Hepatocyte (in vitro differentiated cells): ENCODE measurements around the gene SNCA. TPM values are rescaled to one million over a fixed set of nuclear protein-coding genes. Genes with fewer than 3 reads are reported as not detected.

Experiments
- DNase-seq: peaks from one replicate; pipeline ENCODE4 v3.0.0-alpha.2; 2016; ENCODE audit warnings: low spot score
- H2AFZ ChIP-seq: fragments of 200-600 bp; sonication (generic); 2 replicates; pipeline ENCODE4 v1.6.0; 2016; ENCODE audit warnings: antibody characterized with exemption, mild to moderate bottlenecking
- H3K27ac ChIP-seq: fragments of 200-600 bp; sonication (generic); 2 replicates; pipeline ENCODE4 v1.5.1; 2016; ENCODE audit warnings: mild to moderate bottlenecking
- H3K27me3 ChIP-seq: fragments of 200-600 bp; sonication (generic); 2 replicates; pipeline ENCODE4 v1.6.1; 2016
- H3K36me3 ChIP-seq: fragments of 200-600 bp; sonication (generic); replicated peaks from 2 replicates; pipeline ENCODE4 v1.5.1; 2016; ENCODE audit warnings: low read depth; ENCODE audit not compliant: insufficient read depth
- H3K4me1 ChIP-seq: fragments of 200-600 bp; sonication (generic); 2 replicates; pipeline ENCODE4 v1.5.1; 2016; ENCODE audit warnings: mild to moderate bottlenecking, moderate library complexity; ENCODE audit not compliant: insufficient read depth
- H3K4me2 ChIP-seq: fragments of 200-600 bp; sonication (generic); 2 replicates; pipeline ENCODE4 v1.6.0; 2016
- H3K4me3 ChIP-seq: fragments of 200-600 bp; sonication (generic); 2 replicates; pipeline ENCODE4 v1.5.1; 2016; ENCODE audit warnings: mild to moderate bottlenecking
- H3K79me2 ChIP-seq: fragments of 200-600 bp; sonication (generic); 2 replicates; pipeline ENCODE4 v1.6.0; 2017; ENCODE audit warnings: mild to moderate bottlenecking
- H3K9me2 ChIP-seq: fragments of 200-600 bp; sonication (generic); replicated peaks from 2 replicates; pipeline ENCODE4 v1.6.0; 2017; ENCODE audit warnings: mild to moderate bottlenecking; ENCODE audit not compliant: insufficient read depth
- H3K9me3 ChIP-seq: fragments of 200-600 bp; sonication (generic); 2 replicates; pipeline ENCODE4 v1.5.1; 2016; ENCODE audit warnings: low read depth, mild to moderate bottlenecking
- H4K20me1 ChIP-seq: fragments of 200-600 bp; sonication (generic); 2 replicates; pipeline ENCODE4 v1.6.0; 2016; ENCODE audit warnings: mild to moderate bottlenecking; ENCODE audit not compliant: insufficient read depth, poor library complexity, severe bottlenecking
- CTCF ChIP-seq: fragments of 200-600 bp; sonication (generic); IDR thresholded peaks from 2 replicates; pipeline ENCODE4 v1.5.1; 2016; ENCODE audit warnings: antibody characterized with exemption, mild to moderate bottlenecking; ENCODE audit not compliant: poor library complexity
- EZH2 ChIP-seq: fragments of 200-600 bp; sonication (generic); IDR thresholded peaks from 2 replicates; pipeline ENCODE4 v1.6.1; 2016; ENCODE audit warnings: antibody characterized with exemption, mild to moderate bottlenecking, borderline replicate concordance
- EZH2phosphoT487 ChIP-seq: fragments of 200-600 bp; sonication (generic); IDR thresholded peaks from one replicate; pipeline ENCODE4 v1.6.1; 2018; ENCODE audit warnings: antibody characterized with exemption, mild to moderate bottlenecking, low read depth, moderate library complexity; ENCODE audit not compliant: unreplicated experiment, severe bottlenecking
- WGBS: methylation state at CpG from one replicate; pipeline ENCODE4 v1.1.6; 2016; ENCODE audit warnings: low lambda C conversion rate; ENCODE audit errors: missing lambda C conversion rate; 5-methylcytosine and 5-hydroxymethylcytosine counted together
- polyA plus RNA-seq: library from polyadenylated mRNA; unstranded; fragments of >200 nt; fragmentation: Nextera tagmentation; extraction: Ambion mirVana; gene quantifications from 2 replicates; pipeline ENCODE4 v1.2.1, GENCODE V29; 2016
- total RNA-seq: library from RNA; depleted of rRNA; stranded (reverse); fragments of >200 nt; gene quantifications from 2 replicates; pipeline ENCODE4 v1.2.3, GENCODE V29; 2014

The SNCA gene
- total RNA-seq (6.9 and 8.9 TPM in 2 replicates), polyA plus RNA-seq (14.0 and 18.3 TPM in 2 replicates)

- Histone ChIP-seq H2AFZ (peak within 1 kb of the TSS; percentile 87), H4K20me1 (no peaks in the 10 kb centered on the region), H3K36me3 (no peaks in the 10 kb centered on the region), H3K27ac (no peak within 1 kb of the TSS), H3K4me1 (no peaks in the 10 kb centered on the region), H3K27me3 (peaks cover 40% of the 10 kb centered on the region), H3K4me3 (peak within 1 kb of the TSS; percentile 84), H3K79me2 (no peaks in the 10 kb centered on the region), H3K9me2 (no peaks in the 10 kb centered on the region), H3K4me2 (peak within 1 kb of the TSS; percentile 91), H3K9me3 (no peaks in the 10 kb centered on the region)
- TF ChIP-seq EZH2phosphoT487 (no peak), CTCF (no peak), EZH2 (no peak)
- under 1% methylated on average over 19 of the region's 48 CpGs for WGBS
- peak; percentile 74 for DNase-seq
Observed at GRCh38 chr4:89836897-89837384, at the start of gene SNCA. Gene SNCA, minus strand, starts transcription at chr4:89837161. Its CDS starts 1,494 bp downstream, at chr4:89835667.

DNA sequence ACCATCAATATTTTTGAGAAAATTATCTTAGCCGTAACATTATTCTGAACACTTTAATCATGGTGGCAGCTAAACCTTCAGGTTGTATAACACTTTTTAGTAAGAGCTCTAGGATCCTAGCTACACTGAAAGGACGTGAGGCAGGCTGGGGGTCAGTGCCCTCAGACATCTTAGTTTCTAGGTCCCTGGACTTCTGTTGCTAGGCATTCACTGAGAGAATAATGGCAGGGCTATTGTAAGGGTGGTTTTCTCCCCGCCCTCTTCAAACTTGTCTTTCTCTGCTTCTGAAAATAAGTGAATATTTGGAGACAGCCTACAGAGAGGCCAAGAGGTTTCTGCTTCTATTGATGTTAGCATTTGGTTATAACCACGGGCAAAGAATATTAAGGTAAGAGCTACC lies 42.3 kb upstream of the SNCA start:
- Histone ChIP-seq H3K36me3 (no peaks in the 10 kb centered on the region), H3K27ac (no peak overlapping the region), H3K4me3 (no peak overlapping the region), H3K27me3 (no peaks in the 10 kb centered on the region), H3K9me3 (no peaks in the 10 kb centered on the region), H3K79me2 (no peaks in the 10 kb centered on the region), H3K4me2 (no peak overlapping the region), H4K20me1 (no peaks in the 10 kb centered on the region), H3K9me2 (no peaks in the 10 kb centered on the region), H3K4me1 (no peaks in the 10 kb centered on the region), H2AFZ (no peak overlapping the region)
- TF ChIP-seq EZH2phosphoT487: no peak
- no peak for TF ChIP-seq CTCF
- no peak for TF ChIP-seq EZH2
- DNase-seq: no peak
- 82% methylated on average over 4 of the region's 4 CpGs for WGBS

DNA sequence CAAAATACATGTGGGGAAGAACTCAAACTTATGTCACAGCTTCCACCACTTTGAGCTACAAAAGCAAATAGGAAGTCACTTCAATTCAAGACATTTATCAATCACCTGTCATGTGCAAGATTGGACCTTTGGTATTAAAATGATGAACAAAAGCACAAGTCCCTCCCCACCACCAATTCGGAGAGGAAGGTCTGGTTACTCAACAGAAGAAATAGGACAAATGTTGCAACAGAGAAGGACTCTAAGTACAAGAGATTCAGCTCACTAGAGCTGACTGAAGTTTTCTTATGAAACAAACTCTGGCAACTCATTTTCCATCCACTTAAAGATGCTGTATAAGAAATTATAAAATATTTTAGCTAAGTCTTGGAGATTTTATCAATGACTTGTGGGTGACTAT lies 41.6 kb upstream of the SNCA start:
- no peak for DNase-seq
- Histone ChIP-seq H3K9me2 (no peaks in the 10 kb centered on the region), H3K4me3 (no peak overlapping the region), H3K79me2 (no peaks in the 10 kb centered on the region), H3K4me2 (no peak overlapping the region), H3K27me3 (no peaks in the 10 kb centered on the region), H3K27ac (no peak overlapping the region), H4K20me1 (no peaks in the 10 kb centered on the region), H3K9me3 (no peaks in the 10 kb centered on the region), H3K36me3 (no peaks in the 10 kb centered on the region), H3K4me1 (no peaks in the 10 kb centered on the region), H2AFZ (no peak overlapping the region)
- 70% methylated on average over 1 of the region's 1 CpG for WGBS
- TF ChIP-seq EZH2phosphoT487 (no peak), CTCF (no peak), EZH2 (no peak)

DNA sequence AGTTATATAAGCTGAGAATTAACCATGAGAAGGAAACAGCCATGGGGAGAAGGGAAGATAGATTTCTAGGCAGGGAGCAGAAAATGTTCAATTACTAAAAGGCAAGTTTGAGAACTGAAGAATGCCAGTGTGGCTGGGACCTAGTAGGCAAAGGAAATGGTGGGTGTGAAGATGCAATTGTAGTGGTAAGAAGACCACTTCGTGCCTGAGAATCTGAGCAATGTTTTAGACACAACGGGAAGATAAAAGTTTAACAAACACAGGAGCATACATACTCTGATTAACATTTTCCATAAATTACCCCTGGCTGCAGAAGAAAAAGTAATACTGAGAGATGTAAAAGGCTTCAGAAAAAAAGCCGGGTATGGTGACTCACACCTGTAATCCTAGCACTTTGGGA lies 39.6 kb upstream of the SNCA start:
- DNase-seq: no peak
- 91% methylated on average over 3 of the region's 3 CpGs for WGBS

More for the DNA sequence above, 39.6 kb upstream of the SNCA start:
- Histone ChIP-seq H3K4me2 (no peak overlapping the region), H3K4me3 (no peak overlapping the region), H2AFZ (no peak overlapping the region), H3K36me3 (no peaks in the 10 kb centered on the region), H3K9me3 (no peaks in the 10 kb centered on the region), H3K27me3 (no peaks in the 10 kb centered on the region), H3K79me2 (no peaks in the 10 kb centered on the region), H4K20me1 (no peaks in the 10 kb centered on the region), H3K27ac (no peak overlapping the region), H3K9me2 (no peaks in the 10 kb centered on the region), H3K4me1 (no peaks in the 10 kb centered on the region)
- no peak for TF ChIP-seq EZH2phosphoT487
- no peak for TF ChIP-seq CTCF
- no peak for TF ChIP-seq EZH2
